Measurements from ENCODE around the gene DCTN2.

The DCTN2 gene

GRCh38 chr12:57586832-57587429 lies 39.9 kb upstream of the DCTN2 start:
- TF ChIP-seq CTCF (IDR thresholded peaks at IDR 0.05): no peak

GRCh38 chr12:57586128-57586527 lies 39.1 kb upstream of the DCTN2 start:
- no peak for TF ChIP-seq CTCF (IDR thresholded peaks at IDR 0.05)

GRCh38 chr12:57585156-57585555 lies 38.2 kb upstream of the DCTN2 start:
- TF ChIP-seq CTCF (IDR thresholded peaks at IDR 0.05): no peak

- no peak for TF ChIP-seq CTCF (IDR thresholded peaks at IDR 0.05)
Observed at GRCh38 chr12:57584690-57585089, 37.7 kb upstream of the DCTN2 start.

- TF ChIP-seq CTCF (IDR thresholded peaks at IDR 0.05): no peak
Observed at GRCh38 chr12:57584050-57584449, 37.1 kb upstream of the DCTN2 start.

- TF ChIP-seq CTCF (IDR thresholded peaks at IDR 0.05): peak; percentile 97
Observed at GRCh38 chr12:57583008-57583831, 36.2 kb upstream of the DCTN2 start.

- no peak for TF ChIP-seq CTCF (IDR thresholded peaks at IDR 0.05)
Observed at GRCh38 chr12:57582440-57582839, 35.4 kb upstream of the DCTN2 start.
